ENCODE results near the gene PTGES3. TPM values are rescaled to one million over a fixed set of nuclear protein-coding genes. Genes with fewer than 3 reads are reported as not detected.

The PTGES3 gene
- total RNA-seq, 4 donors from 2014 or later, result 57.2 to 81.4 (median 69.3) TPM

DNA sequence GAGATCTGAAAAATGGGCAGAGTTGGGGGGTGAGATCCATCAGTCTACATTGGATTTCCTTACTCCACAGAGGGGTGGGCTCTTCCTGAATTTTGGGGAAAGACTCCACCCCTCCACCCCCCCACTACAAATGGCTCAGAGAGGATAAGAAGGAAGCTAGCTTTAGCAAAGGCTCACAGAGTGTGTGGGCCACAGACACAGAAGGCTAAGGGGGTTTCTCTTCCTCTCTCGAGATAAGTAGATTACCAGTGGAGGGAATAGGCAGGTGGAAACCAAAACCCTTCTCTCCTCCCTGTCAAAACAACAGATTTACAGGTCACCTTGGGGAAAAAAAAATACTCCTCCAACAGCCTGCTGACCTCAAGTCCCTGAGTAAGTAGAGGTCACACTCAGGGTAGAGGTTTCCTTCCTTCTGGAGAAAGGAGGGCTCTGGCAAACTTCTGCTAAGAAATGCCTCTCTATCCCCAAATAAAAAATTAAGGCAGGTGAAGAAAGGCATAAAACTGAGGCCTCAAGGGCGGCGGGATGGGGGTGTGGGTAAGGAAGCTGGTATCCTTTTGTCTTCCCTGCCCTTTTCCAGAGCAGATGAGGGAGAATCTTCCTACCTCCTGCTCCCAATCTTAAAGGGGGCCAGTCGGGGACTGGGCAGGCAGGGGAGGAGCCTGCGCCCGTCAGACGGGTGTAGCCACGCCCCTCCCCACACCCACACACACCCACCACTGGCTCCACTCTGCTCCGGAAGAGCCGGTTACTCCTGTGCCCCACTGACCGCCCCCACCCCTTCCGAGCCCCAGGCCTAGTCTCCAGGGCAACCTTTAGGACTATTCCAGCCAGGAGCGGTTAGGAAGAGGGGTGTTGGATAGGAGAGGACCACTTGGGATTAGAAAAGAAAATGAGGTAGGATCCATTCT, 56.0 kb downstream of the PTGES3 start:
- Histone ChIP-seq H3K9me3 (no peaks in the 10 kb centered on the region), H3K4me1 (peaks cover 61 to 70% of the 10 kb centered on the region in 2 donors), H3K4me3 (peak overlapping the region; percentile 17 to 37 (median 21)), H3K36me3 (no peaks in the 10 kb centered on the region), H3K27ac (peak overlapping the region; percentile 95 to 99 (median 97)), H3K27me3 (no peaks in the 10 kb centered on the region)
- TF ChIP-seq POLR2A (IDR thresholded peaks at IDR 0.05), result no peak
- TF ChIP-seq, protein P1, sequence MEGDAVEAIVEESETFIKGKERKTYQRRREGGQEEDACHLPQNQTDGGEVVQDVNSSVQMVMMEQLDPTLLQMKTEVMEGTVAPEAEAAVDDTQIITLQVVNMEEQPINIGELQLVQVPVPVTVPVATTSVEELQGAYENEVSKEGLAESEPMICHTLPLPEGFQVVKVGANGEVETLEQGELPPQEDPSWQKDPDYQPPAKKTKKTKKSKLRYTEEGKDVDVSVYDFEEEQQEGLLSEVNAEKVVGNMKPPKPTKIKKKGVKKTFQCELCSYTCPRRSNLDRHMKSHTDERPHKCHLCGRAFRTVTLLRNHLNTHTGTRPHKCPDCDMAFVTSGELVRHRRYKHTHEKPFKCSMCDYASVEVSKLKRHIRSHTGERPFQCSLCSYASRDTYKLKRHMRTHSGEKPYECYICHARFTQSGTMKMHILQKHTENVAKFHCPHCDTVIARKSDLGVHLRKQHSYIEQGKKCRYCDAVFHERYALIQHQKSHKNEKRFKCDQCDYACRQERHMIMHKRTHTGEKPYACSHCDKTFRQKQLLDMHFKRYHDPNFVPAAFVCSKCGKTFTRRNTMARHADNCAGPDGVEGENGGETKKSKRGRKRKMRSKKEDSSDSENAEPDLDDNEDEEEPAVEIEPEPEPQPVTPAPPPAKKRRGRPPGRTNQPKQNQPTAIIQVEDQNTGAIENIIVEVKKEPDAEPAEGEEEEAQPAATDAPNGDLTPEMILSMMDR (IDR thresholded peaks at IDR 0.05 in 4 of 5, conservative IDR thresholded peaks at IDR 0.05 in 1 of 5), result no peak
- intact Hi-C loops (cut with DNase I; ENCODE audit: low total_unique reads) (loop anchor here (2.0 to 10.0 kb wide), 5 partner anchors 111 to 907 kb away; partner anchors contain the start of genes CD63, COQ10A, DDIT3 and MBD6), in situ Hi-C loops (cut with MboI; ENCODE audit: low sequenced_read_pairs in 4 of 4) (loop anchor here in 2 of 4 donors (10.0 to 25.0 kb wide), 2 partner anchors 93 to 880 kb away; partner anchors contain the start of genes DDIT3 (in 1 of the 2), MBD6 (in 1 of the 2) and NACA (in 1 of the 2))
- ATAC-seq (no peak), DNase-seq (peak; percentile 53 to 64)

DNA sequence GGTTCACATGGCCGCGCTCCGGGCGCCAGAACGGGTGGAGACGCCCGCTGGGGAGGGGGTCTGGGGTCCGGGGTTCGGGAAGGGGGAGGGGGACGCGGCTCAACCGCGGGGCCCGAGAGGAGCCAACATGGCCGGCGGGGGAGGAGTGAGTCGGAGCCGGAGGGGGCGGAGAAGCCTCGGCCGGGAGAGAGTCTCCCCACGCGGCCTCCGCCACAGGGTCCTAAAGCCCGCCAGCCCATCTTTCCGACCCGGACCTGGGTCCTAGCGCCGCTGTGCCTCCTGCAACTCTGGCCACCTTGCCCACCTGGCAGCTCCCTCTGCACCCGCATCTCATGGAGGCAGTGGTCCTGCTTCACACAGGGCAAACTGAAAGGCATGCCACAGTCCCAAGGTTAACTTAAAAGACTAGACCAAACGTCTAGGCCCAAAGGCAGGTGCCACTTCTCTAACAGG, 57.9 kb downstream of the PTGES3 start, which contains the start of gene BAZ2A:
Gene BAZ2A (minus strand): TSS at position 147 of the 453 bp plus-strand sequence. CDS start 12,796 bp downstream, outside the sequence.
- intact Hi-C loops (cut with DNase I; ENCODE audit: low total_unique reads), result loop anchor here (2.0 to 10.0 kb wide), 5 partner anchors 109 to 905 kb away; partner anchors contain the start of genes CD63, COQ10A, DDIT3 and MBD6
- peaks cover 71% of the 10 kb centered on the region in 2 donors for H3K4me1 ChIP-seq
- H3K9me3 ChIP-seq, result no peaks in the 10 kb centered on the region

DNA sequence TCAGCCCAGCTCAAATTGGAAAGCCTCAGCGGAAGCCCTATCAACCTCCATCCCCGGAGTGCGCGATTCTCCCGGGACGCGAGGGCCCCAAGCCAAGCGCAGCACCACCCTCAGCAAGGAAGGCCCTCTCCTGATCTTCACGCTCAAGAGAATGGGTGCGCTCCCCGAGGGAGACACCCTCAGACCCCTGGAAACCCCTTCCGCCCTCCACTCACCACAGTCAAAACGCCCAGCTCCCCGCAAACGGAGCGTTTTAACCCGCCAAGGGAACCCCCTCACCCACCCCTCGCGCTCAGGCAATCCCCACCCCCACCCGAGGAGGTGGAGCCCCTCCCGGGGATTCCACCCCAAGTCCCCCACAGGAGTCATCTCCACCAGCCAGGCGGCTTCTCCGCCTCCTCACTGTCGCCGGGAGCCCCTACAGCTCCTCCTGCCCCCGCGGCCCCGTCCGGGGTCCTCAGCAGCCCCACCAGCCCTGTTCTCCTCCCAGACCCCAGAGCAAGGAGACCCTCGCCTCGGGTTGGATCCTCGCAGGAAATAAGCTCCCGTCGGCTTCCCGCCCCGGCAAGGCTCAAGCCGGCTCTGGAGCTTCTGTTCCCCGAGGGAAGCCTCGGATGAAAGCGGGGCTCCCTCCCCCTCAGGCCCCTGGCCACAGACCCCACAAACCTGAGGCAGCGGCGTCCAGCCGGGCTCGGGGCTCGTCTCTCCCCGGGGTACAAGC, 58.5 kb downstream of the PTGES3 start:
- H3K4me1 ChIP-seq, result peaks cover 73% of the 10 kb centered on the region in 2 donors
- no peak for TF ChIP-seq POLR2A (IDR thresholded peaks at IDR 0.05)
- TF ChIP-seq, protein P1 (IDR thresholded peaks at IDR 0.05 in 4 of 5, conservative IDR thresholded peaks at IDR 0.05 in 1 of 5), result no peak
- H3K27me3 ChIP-seq, result no peaks in the 10 kb centered on the region
- peak; percentile 42 to 45 for ATAC-seq
- H3K27ac ChIP-seq, result peak overlapping the region; percentile 96 to 100 (median 98)
- DNase-seq, result no peak
- H3K9me3 ChIP-seq, result no peaks in the 10 kb centered on the region
- H3K36me3 ChIP-seq, result peaks cover 0 to 7% of the 10 kb centered on the region in 2 donors
- in situ Hi-C loops (cut with MboI; ENCODE audit: low sequenced_read_pairs in 4 of 4) (loop anchor here in 2 of 4 donors (10.0 to 25.0 kb wide), 2 partner anchors 95 to 883 kb away; partner anchors contain the start of genes DDIT3 (in 1 of the 2), MBD6 (in 1 of the 2) and NACA (in 1 of the 2)), intact Hi-C loops (cut with DNase I; ENCODE audit: low total_unique reads) (loop anchor here (2.0 to 10.0 kb wide), 5 partner anchors 109 to 905 kb away; partner anchors contain the start of genes CD63, COQ10A, DDIT3 and MBD6)
- peak overlapping the region; percentile 95 to 100 (median 99) for H3K4me3 ChIP-seq

More for the DNA sequence above, 57.9 kb downstream of the PTGES3 start, which contains the start of gene BAZ2A:
- TF ChIP-seq, protein P1 (IDR thresholded peaks at IDR 0.05 in 4 of 5, conservative IDR thresholded peaks at IDR 0.05 in 1 of 5), result no peak
- TF ChIP-seq POLR2A (IDR thresholded peaks at IDR 0.05), result peak; percentile 31 to 45
- no peaks in the 10 kb centered on the region for H3K27me3 ChIP-seq
- peak within 1 kb of the TSS; percentile 96 to 100 (median 98) for H3K27ac ChIP-seq
- H3K4me3 ChIP-seq, result peak within 1 kb of the TSS; percentile 95 to 100 (median 99)
- DNase-seq (peak; percentile 85 to 86), ATAC-seq (peak; percentile 64)
- in situ Hi-C loops (cut with MboI; ENCODE audit: low sequenced_read_pairs in 4 of 4), result loop anchor here in 2 of 4 donors (10.0 to 25.0 kb wide), 2 partner anchors 95 to 882 kb away; partner anchors contain the start of genes DDIT3 (in 1 of the 2), MBD6 (in 1 of the 2) and NACA (in 1 of the 2)
- H3K36me3 ChIP-seq, result peaks cover 0 to 7% of the 10 kb centered on the region in 2 donors
